Stimulated activated CD4-positive, alpha-beta T cell treated with anti-CD3 and anti-CD28 coated beads, Interleukin-2, amount 100 ng/mL, for 24 hours (primary cell): Measurements from ENCODE around the gene LRRC3.
A peak's percentile ranks its signal among the peaks of the same experiment; 100 is the strongest.

Source experiments
- DNase-seq, 2 donors: peaks; one replicate each; pipeline ENCODE4 v3.0.0-alpha.2; 2020

LRRC3 gene

DNA sequence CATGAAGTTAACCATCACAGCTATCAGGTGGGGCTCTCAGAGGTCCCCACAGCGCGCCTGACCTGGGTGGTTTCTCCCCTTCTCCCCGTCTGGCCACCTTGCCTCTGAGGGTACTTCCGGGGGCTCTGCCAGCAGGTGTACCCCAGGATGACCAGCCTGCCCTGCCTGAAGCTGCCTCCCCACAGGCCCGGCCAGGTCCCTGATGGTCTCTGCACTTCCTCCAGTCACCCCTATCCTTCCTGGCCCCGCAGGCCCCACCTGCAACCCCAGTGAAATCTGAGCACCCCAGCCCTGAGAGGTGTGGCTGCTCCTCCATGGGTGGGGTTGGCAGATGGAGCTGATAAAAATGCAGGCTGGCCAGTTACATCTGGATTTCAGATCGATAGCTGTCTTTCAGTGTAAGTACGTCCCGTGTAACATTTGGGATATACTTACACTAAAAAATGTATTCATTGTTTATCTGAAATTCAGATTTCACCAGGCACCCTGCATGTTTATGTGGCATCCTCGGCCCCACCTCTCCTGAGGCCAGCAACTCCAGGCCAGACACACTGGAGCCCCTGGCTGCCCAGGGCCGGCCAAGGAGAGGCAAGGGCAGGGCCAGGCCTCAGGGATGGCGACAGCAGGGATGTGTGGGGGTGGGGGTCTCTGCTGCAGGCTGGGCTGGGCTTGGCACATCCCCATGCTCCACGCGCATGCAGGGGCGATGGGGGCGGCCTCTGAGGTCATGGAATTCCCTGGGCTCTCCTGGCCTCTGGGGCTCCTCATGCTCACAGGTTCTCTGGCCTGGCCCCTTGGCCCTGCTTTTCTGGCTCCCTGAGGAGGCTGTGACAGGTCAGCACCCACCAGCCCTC lies 25.1 kb downstream of the LRRC3 start:
- DNase-seq, result no peak

DNA sequence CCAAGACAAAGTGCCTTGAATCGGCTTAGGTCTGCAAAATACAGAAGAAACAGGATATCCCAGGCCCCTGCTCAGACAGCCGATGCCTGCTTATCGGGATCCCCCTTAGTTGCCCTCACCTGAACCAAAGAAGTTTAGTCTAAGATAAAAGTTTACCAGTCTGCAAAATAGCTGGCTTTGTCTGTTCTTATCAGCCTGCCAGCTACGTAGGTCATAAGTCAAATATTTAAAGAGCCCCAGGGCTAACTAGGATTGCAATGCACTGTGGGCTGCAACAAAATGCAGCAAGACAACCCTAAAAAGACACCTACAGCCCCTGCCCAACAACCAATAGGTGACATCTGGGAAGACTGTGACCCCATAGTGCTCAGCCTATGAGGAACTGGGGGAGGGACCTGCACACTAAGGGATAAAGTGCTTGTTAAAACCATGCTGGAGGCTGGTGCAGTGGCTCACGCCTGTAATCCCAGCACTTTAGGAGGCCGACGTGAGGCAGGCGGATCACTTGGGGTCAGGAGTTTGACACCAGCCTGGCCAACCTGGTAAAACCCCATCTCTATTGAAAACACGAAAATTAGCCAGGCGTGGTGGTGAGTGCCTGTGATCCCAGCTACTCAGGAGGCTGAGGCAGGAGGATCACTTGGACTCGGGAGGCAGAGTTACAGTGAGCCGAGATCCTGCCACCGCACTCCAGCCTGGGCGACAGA lies 27.4 kb downstream of the LRRC3 start:
- DNase-seq, result no peak

DNA sequence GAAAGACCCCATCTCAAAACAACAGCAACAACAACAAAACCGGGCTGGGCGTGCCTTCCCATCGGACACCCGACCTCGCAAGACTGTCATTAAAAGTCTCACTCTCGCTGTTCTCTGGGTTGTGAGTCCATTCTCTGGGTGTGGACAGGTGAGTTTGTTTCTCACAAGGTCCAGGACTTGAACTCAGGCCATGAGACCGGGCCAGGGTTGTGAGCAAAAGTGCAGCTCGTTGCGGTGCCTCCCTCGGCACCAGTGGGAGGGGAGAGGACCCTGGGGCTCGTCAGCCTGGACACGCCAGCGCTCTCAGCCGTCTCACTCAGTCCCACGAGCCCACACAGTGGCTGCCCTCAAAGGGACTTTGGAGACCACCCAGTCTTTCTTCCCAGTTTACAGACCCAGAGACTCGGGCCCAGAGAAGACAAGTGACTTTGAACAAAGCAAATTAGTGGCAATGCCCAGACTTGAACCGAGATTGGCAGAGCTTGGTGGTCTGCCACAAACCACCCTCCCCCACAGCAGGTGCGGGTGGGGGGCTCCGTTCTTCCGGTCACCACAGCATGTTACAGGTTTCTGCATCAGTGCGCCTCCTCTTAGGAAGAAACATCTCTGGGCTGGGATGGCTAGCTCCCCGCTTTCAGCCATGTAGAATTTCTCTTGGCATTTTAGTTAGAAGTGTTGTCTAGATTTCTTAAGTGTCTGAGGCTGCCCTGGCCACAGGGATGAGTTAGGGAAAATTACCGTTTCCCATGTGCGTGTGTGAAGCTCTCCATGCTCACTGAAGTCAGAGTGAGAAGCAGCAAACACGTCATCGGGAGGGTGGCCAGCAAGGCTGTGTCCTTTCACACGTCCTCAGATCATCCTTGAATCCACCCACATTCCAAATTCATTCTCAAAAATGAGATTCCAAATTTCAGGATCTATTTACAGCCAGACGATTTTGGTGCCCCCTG lies 28.3 kb downstream of the LRRC3 start:
- DNase-seq, result no peak

DNA sequence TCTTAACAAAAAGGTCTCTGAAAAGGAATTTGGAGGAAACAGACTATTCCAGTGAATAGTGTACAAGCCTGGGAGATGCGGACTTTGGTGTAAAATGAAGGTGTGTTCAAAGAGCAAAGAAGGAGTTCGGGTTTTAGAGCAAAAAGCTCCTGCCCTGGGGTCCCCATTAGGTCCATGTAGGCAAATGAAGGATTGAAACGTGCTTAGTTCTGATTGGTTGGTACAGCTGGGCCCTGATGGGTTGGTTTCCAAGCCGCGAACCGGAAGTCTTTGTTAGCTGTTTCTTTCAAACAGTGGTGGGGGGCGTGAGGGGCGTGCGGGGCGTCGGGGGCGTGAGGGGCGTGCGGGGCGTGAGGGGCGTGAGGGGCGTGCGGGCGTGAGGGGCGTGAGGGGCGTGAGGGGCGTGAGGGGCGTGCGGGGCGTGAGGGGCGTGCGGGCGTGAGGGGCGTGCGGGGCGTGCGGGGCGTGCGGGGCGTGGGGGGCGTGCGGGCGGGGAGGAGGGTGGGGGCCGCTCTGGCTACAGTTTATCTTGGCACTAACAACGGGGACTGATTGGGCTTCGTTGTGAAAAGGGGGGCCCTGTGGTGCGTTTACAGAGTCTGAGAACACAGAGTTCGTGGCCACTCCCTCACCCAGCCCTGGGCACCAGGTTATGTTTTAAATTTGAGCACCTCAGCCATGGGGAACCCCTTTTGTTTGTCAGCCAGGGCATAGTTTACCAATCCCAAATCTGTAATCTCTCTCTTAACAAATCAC lies 29.4 kb downstream of the LRRC3 start:
- DNase-seq, result no peak

DNA sequence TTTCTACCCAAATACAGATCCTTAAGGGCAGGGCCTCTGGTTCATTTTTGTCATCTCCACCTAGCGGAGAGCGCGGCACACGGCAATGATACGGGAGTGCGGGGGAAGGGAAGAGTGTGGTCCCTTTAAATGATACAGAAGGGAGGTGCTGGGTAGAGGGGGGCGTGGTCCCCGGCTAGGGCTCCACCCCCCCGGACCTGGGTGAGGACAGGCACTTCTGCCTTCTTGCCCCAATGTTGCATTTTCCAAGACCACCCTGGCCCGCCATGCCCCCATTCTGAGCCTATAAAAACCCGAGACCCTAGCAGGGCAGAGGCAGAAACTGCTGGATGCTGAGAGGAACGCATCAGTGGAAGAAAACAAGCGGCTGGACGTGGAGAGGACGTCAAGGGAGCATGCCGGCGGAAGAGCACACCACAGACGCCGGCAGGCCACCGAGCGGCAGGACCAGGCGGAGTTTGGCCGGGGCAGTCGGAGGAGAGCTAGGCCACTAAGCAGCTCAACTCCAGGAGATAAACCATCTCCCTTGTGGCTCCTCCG lies 30.0 kb downstream of the LRRC3 start:
- DNase-seq, result peak; percentile 28 to 65

DNA sequence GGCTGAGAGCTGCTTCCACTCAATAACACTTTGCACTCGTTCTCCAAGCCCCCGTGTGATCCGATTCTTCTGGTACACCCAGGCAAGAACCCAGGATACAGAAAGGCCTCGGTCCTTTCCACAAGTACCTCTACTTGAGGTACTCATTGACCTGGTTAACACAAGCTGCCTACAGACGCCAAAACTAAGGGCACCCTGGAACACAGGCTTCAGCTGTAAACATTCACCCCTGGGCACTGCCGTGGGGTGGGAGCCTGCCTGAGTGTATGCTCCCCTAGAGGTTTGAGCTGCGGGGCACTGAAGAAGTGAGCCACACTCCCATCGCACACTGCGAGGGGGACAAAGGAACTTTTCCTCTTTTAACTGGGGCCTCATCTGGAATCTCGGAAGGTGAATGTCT lies 30.5 kb downstream of the LRRC3 start:
- DNase-seq, result no peak

DNA sequence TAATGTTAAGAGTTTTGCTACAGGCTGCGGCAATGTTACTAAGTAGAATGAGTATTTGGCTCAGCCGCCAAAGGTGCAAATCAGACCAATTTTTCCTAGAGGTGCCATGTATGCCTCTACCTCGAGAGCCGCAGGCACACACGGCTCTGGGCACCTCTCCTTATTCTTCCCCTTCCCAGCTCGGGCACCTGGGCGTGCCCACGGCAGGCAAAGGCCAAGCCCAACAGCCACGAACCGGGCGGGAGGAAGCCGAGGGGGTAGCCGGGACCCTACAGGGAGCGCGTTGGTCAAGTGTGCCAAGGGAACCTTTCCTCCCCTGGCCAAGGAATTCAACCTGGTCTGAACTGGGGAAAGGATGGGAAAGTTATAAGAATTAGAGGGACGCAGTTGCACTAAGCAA lies 31.0 kb downstream of the LRRC3 start:
- no peak for DNase-seq

DNA sequence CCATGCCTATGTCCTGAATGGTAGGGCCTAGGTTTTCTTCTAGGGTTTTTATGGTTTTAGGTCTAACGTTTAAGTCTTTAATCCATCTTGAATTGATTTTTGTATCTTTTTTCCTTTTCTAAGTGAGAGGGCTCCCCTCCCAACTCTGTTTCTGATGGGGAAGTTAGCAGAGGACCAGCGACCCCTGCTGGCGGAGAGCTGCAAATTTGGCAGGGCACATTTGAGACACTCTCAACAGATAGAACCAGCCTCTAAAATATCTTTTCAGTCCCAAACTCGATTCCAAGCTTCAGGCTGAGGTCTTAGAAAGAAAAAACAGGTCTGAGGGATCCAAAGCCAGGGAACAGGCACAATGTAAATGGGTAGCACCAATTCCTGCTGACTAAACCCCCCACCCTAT lies 32.5 kb downstream of the LRRC3 start:
- peak; percentile 63 to 72 for DNase-seq

DNA sequence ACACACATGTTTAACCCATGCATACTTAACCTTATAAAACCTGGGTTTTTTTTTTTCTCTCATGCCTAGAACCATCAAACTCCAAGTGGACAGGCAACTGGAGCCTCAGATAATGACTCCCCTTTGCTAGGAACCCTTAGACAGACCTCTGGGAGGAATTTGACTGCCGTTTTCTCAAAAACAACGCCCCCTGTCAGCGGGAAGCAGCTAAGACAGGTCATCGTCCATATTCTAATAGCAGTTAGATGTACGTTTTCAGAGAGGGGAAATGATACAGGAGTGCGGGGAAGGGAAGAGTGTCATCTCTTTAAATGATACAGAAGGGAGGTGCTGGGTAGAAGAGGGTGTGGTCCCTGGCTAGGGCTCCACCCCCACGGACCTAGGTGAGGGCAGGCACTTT lies 34.7 kb downstream of the LRRC3 start:
- no peak for DNase-seq

DNA sequence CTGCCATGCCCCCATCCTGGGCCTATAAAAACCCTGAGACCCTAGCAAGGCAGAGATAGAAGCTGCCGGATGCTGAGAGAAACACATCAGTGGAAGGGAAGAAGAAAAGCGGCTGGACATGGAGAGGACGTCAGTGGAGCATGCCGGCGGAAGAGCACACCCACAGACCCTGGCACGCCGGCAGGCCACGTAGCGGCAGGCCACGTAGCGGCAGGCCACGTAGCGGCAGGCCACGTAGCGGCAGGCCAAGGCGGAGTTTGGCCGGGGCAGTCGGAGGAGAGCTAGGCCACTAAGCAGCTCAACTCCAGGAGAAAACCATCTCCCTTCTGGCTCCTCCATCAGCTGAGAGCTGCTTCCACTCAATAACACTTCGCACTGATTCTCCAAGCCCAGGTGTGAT lies 35.1 kb downstream of the LRRC3 start:
- no peak for DNase-seq

DNA sequence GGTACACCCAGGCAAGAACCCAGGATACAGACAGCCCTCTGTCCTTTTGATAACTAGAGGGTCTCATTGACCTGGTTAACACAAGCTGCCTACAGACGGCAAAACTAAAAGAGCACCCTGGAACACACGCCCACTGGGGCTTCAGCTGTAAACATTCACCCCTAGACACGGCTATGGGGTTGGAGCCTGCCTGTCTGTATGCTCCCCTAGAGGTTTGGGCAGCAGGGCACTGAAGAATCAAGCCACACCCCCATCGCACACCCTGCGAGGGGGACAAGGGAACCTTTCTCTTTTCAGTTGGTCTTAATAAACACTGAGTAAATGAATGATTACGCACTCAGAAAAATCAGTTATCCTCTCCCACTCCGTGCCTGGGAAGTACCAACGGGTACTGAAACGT lies 35.5 kb downstream of the LRRC3 start:
- DNase-seq, result no peak

DNA sequence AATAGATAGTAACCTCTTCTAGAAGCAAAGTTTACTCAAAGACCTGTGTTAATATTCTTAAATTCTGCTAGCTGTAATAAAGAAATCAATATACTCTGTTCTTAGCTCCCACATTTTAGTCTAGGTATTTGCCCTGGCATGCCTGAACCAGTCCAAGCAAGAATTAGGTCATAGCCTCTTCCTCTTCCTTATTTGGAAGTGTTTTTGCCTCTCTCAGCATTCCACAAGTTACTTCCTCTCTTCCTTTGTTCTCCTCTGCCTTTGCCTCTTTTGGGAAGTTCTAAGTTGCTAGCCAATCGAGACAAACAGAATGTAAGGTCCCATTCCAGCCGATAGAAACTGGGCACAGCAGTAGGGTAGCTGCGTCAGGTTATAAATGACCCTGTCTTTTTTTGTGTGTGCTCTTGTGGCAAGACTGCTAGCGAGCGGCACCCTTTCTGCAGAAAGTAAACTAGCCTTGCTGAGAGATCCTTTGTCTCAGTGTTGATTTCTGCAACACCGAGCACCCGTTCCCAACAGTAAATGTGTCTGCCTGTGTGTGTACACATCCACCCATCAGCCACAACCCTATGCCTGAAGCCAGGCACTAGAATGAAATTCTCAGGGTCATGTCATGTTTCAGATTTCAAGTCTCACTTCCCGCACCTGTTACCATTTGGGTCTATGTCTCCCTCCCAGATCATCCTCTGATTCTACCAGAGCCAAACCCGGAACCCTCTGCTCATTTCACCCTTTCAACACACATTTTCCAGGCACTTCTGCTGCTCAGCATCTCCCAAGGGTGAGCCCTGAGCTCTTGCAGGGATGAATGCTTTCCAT lies 37.5 kb downstream of the LRRC3 start:
- no peak for DNase-seq

DNA sequence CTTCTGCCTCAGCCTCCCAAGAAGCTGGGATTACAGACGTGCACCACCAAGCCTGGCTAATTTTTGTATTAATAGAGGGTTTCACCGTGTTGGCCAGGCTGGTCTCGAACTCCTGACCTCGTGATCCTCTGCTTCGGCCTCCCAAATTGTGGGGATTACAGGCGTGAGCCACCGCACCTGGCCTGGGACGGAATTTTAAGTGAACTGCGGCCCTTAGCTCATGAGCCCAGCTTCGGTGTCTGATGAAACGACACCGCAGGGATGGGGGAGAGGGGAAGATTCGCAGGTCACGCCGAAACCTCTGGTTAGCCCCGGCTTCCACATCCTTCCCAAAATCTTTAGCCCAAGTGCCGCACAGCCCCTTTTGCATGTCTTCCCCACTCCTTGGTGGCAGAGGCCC lies 39.1 kb downstream of the LRRC3 start:
- DNase-seq, result no peak

DNA sequence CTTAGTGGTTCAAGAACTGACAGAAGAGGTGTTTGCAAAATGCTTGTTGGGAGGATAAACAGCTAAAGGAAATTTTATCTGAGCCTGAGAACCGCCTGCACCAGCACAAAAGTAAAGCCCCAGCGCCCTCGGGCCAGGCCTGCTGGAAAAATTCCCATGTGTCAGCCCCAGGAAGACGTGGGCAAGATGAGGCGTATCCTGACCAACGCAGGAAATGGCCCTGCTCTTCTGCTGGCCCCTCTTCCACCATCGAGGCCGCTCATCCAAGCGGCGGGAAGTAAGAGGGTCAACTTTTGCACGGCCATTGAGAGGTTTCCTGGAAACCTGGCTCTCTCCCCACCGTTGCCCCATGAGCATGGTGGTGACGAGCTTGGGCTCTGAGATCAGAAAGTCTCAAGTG lies 39.6 kb downstream of the LRRC3 start:
- no peak for DNase-seq

DNA sequence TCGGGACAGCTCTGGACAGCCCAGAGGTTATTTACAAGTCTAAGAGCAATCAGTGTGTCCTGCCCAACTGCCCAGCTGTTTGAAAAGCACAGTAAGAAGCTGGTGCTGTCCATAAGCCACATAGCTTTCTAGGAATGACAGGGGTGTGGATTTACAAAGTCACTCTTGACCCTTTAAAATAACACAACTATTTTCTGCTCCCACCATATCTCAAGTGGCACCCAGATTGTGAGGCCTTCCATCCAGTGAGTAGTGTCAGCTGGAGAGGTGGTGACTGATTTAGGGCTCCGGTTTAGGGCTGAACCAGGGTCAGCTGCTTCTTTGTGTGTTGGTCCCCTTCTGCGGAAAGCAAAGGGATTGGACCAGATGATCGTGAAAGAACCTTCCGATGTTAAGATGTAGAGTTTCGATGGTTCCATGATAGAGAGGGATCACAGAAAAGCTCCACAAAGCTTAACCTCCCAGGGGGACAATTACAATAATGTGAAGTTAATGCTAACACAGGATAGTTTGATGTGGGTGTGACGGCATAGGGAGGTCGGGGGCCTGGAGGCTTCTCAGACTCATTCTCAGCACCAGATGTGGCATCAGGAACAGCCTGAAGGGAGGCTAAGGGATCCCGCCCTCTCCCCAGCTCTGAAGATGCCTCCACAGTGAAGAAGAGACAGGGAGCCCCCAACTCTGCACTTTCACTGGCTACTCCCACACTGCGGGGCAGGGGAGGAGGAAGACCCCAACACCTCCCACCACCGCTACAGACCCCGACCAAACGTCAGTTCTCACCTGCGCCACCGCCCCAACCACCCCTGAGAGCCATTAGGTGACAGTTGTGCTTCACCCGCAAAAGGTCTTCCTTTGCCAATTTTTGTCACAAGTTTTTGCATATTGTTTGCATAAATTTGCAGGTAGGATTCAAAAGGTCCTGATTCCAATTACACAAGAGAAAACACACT lies 40.6 kb downstream of the LRRC3 start:
- DNase-seq, result no peak

DNA sequence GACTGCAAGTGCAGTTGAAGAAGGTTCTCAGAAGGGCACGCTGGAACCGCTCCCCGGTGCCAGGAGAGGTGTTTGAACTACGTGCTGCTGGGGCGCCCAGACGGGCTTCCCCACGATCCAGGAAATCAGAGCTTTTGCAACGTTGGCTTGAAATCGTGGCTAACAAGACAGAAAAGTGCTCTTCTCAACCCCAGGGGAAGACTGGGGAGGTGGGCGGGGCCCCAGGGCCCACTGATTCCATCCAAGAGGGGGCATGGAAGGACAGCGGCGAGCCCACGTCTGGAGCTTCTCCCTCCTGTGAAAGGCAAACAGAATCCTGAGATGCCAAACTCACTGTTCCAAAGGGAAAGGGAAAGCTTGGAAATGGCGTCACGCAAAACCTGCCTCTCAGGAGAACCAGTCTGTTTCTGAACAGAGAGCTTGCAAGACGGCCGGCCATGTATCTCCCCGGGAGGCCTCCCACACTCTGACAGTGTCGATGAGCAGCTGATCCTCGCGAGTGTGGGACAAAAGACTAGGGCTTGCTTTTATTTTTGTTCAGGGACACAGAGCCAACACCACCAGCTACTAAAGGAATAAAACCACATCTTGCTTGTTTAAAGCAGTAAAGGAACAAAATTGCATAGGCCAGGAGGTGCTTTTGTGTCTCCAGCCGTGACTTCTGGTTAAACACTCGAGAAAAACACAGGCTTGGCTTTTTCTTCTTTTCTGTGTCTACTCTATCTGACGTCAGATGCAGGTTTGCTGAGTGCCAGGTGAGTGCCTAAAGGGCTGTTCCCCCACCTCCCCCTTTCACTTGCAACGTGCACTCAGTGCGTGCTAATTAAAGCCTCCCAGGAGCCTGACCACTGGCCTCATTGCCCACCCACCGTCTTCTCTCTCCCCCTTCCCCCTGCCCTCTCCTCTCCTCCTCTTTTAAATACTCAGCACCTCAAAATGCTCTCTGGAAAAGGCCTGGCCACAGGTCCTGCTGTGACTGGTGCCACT lies 41.5 kb downstream of the LRRC3 start:
- DNase-seq, result no peak

DNA sequence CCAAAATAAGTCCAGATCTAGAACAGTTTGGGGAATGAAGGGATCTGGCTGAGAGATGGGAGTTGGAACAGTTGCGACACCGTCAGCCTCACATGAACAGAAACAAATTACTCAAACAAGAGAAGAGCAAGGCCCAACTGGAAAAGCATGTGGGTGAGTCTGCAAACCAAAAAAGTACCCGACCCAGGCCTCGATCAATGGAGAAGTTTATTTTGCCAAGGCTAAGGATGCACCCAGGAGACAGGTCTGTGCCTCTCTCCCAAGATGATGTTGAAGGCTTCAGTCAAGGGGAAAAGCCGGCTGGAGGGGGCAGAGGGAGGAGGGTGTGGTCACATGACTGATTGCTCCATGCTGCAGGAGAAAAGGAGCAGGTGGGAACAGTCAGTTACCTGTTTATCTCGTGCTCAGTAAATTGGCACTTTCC lies 42.4 kb downstream of the LRRC3 start:
- DNase-seq, result no peak

DNA sequence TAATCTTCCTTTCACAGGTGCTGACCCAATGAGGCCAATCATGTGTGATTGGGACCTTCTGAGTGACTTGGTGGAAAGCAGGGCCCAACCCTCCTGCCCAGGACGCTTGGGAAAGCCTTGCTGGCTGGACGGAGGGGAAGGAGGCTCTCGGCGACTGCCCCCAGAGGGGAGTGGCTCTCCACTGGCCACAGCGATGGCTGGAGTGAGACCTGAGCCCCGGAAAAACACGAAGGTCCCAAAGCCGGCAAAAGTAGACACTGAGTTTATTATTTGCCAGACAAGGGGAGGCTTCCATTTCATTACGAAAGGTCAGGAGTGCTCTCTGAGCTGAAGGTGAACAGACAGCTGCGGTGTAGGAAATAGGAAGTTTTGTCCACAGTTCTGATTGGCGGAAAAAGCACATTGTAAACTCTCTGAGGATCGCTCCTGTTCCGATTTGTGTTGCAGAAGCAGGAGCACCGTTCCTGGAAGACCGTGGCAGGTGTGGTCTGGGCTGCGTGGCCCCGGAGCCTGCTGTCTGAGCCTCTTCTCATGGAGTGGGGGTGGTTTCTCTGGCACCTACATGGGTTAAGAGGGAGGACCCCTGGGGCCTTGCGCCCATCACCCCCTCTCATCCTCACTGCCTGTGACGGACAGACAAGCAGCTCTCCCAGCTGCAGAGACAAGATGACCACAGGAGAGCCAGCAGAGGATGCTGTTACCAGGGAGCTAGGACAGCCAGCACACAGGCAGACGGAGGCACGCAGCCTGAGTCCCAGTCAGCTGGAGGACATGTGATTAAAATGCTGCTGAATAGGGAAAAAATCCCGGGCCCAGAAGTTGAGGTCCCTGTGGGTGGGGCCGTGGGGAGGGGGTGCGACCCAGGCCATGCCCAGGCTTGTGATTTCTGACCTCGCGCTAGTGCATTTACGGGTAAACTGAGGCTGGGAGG lies 43.2 kb downstream of the LRRC3 start:
- no peak for DNase-seq
